ENCODE measurements around the gene TRIM21. TPM values are rescaled to one million over a fixed set of nuclear protein-coding genes. Genes with fewer than 3 reads are reported as not detected.

TRIM21 gene
- total RNA-seq, 2 donors from 2014 or later = 9.8 to 10.0 TPM

Other genes starting within 250 kb of the TRIM21 start
- not detected for gene OR52B4, start 25.3 kb downstream of the TRIM21 start, total RNA-seq
- gene OR52K2, start 55.6 kb upstream of the TRIM21 start, total RNA-seq = not detected
- not detected for gene OR52K1, start 88.9 kb upstream of the TRIM21 start, total RNA-seq
- not detected for gene OR52M1, start 151.5 kb upstream of the TRIM21 start, total RNA-seq
- not detected for gene OR52I2, start 188.0 kb upstream of the TRIM21 start, total RNA-seq
- gene OR52I1, start 200.3 kb upstream of the TRIM21 start, total RNA-seq = not detected
- 10 to 100 TPM; 11.3 to 13.8 TPM for gene TRIM68, start 214.5 kb upstream of the TRIM21 start, total RNA-seq
- gene OR51D1, start 243.8 kb upstream of the TRIM21 start, total RNA-seq = not detected